OCI-LY1 (cell line): Measurements from ENCODE around the gene ENDOU.

Experiments used
- H2AFZ ChIP-seq: fragments of 200-600 bp; sonication (generic), shearing (Covaris generic); 2 replicates; pipeline ENCODE4 v1.6.0; 2014; ENCODE audit warnings: antibody characterized with exemption, mild to moderate bottlenecking, low read length
- H3F3A ChIP-seq: fragments of 200-600 bp; sonication (generic), shearing (Covaris generic); 2 replicates; pipeline ENCODE4 v1.6.0; 2014; ENCODE audit warnings: mild to moderate bottlenecking, antibody characterized with exemption, low read length, moderate library complexity; ENCODE audit not compliant: insufficient read depth
- H3K27ac ChIP-seq: fragments of 200-600 bp; sonication (generic); 2 replicates; pipeline ENCODE4 v1.5.1; 2014; ENCODE audit warnings: low read length, mixed run types, mild to moderate bottlenecking, low read depth; ENCODE audit not compliant: poor library complexity, severe bottlenecking
- H3K27me3 ChIP-seq: fragments of 200-600 bp; sonication (generic); 2 replicates; pipeline ENCODE4 v1.6.0; 2014; ENCODE audit warnings: antibody characterized with exemption, mild to moderate bottlenecking, low read length, moderate library complexity; ENCODE audit not compliant: insufficient read depth
- H3K36me3 ChIP-seq: fragments of 200-600 bp; sonication (generic); 2 replicates; pipeline ENCODE4 v1.6.1; 2014; ENCODE audit warnings: mild to moderate bottlenecking, antibody characterized with exemption, low read length, moderate library complexity, mixed read lengths; ENCODE audit not compliant: insufficient read depth
- H3K4me1 ChIP-seq: fragments of 200-600 bp; sonication (generic); 2 replicates; pipeline ENCODE4 v1.5.1; 2014; ENCODE audit warnings: mild to moderate bottlenecking, low read length, moderate library complexity; ENCODE audit not compliant: insufficient read depth, severe bottlenecking
- H3K4me2 ChIP-seq: fragments of 200-600 bp; sonication (generic), shearing (Covaris generic); 2 replicates; pipeline ENCODE4 v1.6.1; 2014; ENCODE audit warnings: low read length
- H3K4me3 ChIP-seq: fragments of 200-600 bp; sonication (generic); 2 replicates; pipeline ENCODE4 v1.5.1; 2014; ENCODE audit warnings: low read length, low read depth, mild to moderate bottlenecking, mixed read lengths; ENCODE audit not compliant: poor library complexity, severe bottlenecking
- H3K79me2 ChIP-seq: fragments of 200-600 bp; shearing (Covaris generic); 2 replicates; pipeline ENCODE4 v1.6.1; 2016; ENCODE audit warnings: mixed run types, low read length, mixed read lengths; ENCODE audit not compliant: insufficient read depth
- H3K9ac ChIP-seq: fragments of 200-600 bp; sonication (generic), shearing (Covaris generic); 2 replicates; pipeline ENCODE4 v1.6.1; 2014; ENCODE audit warnings: mild to moderate bottlenecking, low read length, mixed read lengths
- H3K9me2 ChIP-seq: fragments of 200-600 bp; sonication (generic), shearing (Covaris generic); 2 replicates; pipeline ENCODE4 v1.6.1; 2014; ENCODE audit warnings: low read depth, mild to moderate bottlenecking, low read length, mixed read lengths
- H3K9me3 ChIP-seq: fragments of 200-600 bp; shearing (Covaris generic); 2 replicates; pipeline ENCODE4 v1.6.1; 2014; ENCODE audit warnings: low read length, mixed read lengths
- H4K20me1 ChIP-seq: fragments of 200-600 bp; sonication (generic), shearing (Covaris generic); 2 replicates; pipeline ENCODE4 v1.6.0; 2016; ENCODE audit warnings: mild to moderate bottlenecking, low read length; ENCODE audit not compliant: insufficient read depth
- CTCF ChIP-seq: fragments of 200-600 bp; sonication (generic), shearing (Covaris generic); IDR thresholded peaks from 2 replicates; pipeline ENCODE4 v1.5.1; 2017; ENCODE audit warnings: mild to moderate bottlenecking, antibody characterized with exemption, low read length, moderate library complexity, mixed read lengths
- EZH2 ChIP-seq: fragments of 200-600 bp; sonication (generic), shearing (Covaris generic); IDR thresholded peaks from 2 replicates; pipeline ENCODE4 v1.8.0; 2017; ENCODE audit warnings: borderline replicate concordance, mixed run types, mild to moderate bottlenecking, antibody characterized with exemption, low read length, moderate library complexity, mixed read lengths

The ENDOU gene

DNA sequence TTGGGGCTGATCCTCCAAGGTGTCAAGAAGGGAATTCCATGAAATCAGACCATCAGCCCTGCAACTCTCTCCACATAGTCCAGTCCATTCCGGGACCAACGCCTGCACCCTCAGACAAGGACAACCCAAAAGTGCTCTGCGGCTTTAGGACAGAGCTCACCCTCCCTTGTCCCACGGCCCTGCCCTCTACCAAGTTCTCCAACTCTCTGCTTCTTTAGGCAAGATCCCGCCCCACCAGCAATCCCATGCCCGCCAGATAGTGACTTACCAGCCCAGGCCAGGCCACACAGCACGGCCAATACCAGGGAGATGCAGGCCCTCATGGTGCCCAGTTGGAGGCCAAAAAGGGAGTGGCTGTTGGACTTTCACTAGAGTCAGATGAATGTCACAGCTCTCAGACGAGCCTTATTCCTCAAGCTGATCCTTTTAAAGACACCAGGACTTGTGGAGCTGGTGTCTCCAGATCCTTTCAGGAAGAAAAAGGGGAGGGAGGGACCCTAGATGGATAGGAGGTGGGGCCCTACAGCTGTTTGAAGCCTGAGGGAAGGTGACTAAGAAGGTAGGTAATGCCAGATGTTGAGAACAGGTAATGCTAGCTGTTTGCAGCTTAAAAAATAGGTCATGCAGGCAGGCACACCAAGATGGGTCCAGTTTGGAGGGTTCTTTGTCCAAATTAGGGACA lies at the start of gene ENDOU:
ENDOU (minus strand) TSS at position 400 of the 682 bp plus-strand sequence; CDS start at position 323, 77 bp downstream.
- Histone ChIP-seq H3K27ac (no peak within 1 kb of the TSS), H3K4me1 (no peaks in the 10 kb centered on the region), H3F3A (no peaks in the 10 kb centered on the region), H3K9ac (no peak within 1 kb of the TSS), H3K4me2 (no peak within 1 kb of the TSS), H3K9me3 (no peaks in the 10 kb centered on the region), H3K27me3 (no peaks in the 10 kb centered on the region), H4K20me1 (no peaks in the 10 kb centered on the region), H3K4me3 (no peak within 1 kb of the TSS), H3K36me3 (no peaks in the 10 kb centered on the region), H3K79me2 (no peaks in the 10 kb centered on the region), H3K9me2 (no peaks in the 10 kb centered on the region), H2AFZ (no peak within 1 kb of the TSS)
- TF ChIP-seq CTCF (no peak), EZH2 (no peak)

- Histone ChIP-seq H3K9ac (no peak overlapping the region), H3K27ac (no peak overlapping the region), H3K9me3 (no peaks in the 10 kb centered on the region), H3K9me2 (no peaks in the 10 kb centered on the region), H3K4me2 (no peak overlapping the region), H3K79me2 (no peaks in the 10 kb centered on the region), H3K4me1 (peaks cover 48% of the 10 kb centered on the region), H3K4me3 (no peak overlapping the region), H3K27me3 (no peaks in the 10 kb centered on the region), H2AFZ (no peak overlapping the region), H3F3A (no peaks in the 10 kb centered on the region), H4K20me1 (no peaks in the 10 kb centered on the region), H3K36me3 (no peaks in the 10 kb centered on the region)
- TF ChIP-seq EZH2 (no peak), CTCF (no peak)
Measured at GRCh38 chr12:47774663-47775062, 49.4 kb upstream of the ENDOU start.

GRCh38 chr12:47773858-47774580 lies 48.7 kb upstream of the ENDOU start:
- Histone ChIP-seq H3K27ac (no peak overlapping the region), H3K9me3 (no peaks in the 10 kb centered on the region), H3K79me2 (no peaks in the 10 kb centered on the region), H2AFZ (no peak overlapping the region), H3K36me3 (no peaks in the 10 kb centered on the region), H3K4me2 (peak overlapping the region; percentile 80), H3K4me3 (peak overlapping the region; percentile 80), H3K9ac (peak overlapping the region; percentile 74), H3K27me3 (no peaks in the 10 kb centered on the region), H3K9me2 (no peaks in the 10 kb centered on the region), H4K20me1 (no peaks in the 10 kb centered on the region), H3F3A (no peaks in the 10 kb centered on the region), H3K4me1 (peaks cover 44% of the 10 kb centered on the region)
- TF ChIP-seq EZH2 (no peak), CTCF (no peak)
